Transverse colon (tissue), 4 donors: ENCODE measurements around the gene STAT6.

ENCODE experiments used
- EP300 ChIP-seq: sonication (generic); formaldehyde crosslinking; IDR thresholded peaks from one replicate; pipeline ENCODE4 v1.6.1; 2017; ENCODE audit warnings: antibody characterized with exemption, low read depth
- POLR2A ChIP-seq: fragments of 450-650 bp; IDR thresholded peaks from one replicate; pipeline ENCODE4 v1.6.1; 2016; ENCODE audit warnings: antibody characterized with exemption, mild to moderate bottlenecking, moderate library complexity
- POLR2AphosphoS5 ChIP-seq, 3 donors: sonication (generic); formaldehyde crosslinking; IDR thresholded peaks; one replicate each; pipeline ENCODE4 v1.6.1; 2016; ENCODE audit warnings: antibody characterized with exemption in 3 of 3
- TF ChIP-seq, protein P1 (sequence below), 5 experiments: fragments of 200-600 bp in 3 of 5; fragments of 450-650 bp in 2 of 5; sonication (generic) in 3 of 5; IDR thresholded peaks; 1 replicate in 2 of 5; 2 replicates in 3 of 5; pipeline ENCODE4 v1.5.1; 2016 to 2017; ENCODE audit warnings: antibody characterized with exemption in 5 of 5, inconsistent platforms in 3 of 5, mild to moderate bottlenecking in 2 of 5, moderate library complexity in 1 of 5

DNA sequence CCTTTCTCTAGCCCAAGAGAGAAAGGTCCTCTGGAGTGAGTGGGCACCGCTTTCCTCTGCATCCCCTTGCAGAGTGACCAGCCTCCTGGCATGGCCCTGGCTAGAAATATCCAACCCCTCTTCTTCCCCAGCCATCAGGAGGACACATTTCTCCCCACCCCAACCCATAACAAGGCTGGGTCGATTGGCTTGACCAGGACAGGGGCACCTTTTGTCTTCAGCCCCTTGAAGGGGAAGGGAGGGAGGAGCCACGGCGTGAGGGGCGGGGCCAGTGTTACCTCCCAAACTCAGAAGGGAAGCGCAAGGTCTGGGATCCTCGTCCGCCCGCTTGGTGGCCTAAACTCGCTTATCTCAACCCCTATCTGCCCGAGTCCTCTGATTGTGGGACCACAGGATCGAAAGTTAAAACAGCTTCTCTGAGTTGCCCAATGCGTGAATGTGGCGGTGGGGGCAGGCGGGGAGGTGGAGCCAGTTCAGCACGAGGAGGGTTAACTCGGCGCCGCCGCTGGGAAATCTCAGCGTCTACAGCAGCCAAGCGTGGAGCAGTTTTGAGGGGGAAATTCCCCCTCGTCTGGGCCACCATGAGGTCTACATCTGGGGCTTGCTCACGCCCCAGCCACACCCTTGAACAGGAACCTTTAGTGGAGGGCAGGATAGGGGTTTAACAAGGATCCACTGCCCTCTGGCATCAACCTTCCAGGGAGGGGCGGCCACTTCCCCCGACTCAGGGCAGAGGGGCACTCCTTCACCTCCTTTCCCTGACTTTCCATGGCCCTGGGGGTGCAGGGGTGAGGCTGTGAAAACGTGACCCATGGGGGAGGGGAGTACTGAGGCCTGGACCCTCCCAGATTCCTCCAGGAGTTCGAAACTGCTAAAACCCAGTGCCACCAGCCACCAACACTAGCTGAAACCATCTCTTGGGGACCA, 795 bp downstream of the STAT6 start:
- TF ChIP-seq POLR2A = no peak
- TF ChIP-seq, protein P1, sequence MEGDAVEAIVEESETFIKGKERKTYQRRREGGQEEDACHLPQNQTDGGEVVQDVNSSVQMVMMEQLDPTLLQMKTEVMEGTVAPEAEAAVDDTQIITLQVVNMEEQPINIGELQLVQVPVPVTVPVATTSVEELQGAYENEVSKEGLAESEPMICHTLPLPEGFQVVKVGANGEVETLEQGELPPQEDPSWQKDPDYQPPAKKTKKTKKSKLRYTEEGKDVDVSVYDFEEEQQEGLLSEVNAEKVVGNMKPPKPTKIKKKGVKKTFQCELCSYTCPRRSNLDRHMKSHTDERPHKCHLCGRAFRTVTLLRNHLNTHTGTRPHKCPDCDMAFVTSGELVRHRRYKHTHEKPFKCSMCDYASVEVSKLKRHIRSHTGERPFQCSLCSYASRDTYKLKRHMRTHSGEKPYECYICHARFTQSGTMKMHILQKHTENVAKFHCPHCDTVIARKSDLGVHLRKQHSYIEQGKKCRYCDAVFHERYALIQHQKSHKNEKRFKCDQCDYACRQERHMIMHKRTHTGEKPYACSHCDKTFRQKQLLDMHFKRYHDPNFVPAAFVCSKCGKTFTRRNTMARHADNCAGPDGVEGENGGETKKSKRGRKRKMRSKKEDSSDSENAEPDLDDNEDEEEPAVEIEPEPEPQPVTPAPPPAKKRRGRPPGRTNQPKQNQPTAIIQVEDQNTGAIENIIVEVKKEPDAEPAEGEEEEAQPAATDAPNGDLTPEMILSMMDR (IDR thresholded peaks at IDR 0.05) = no peak
- peak in 2 of 3 donors; percentile 34 to 62 for TF ChIP-seq POLR2AphosphoS5 (IDR thresholded peaks at IDR 0.05)
- TF ChIP-seq EP300 = no peak
